ENCODE data around the gene GPBP1.

DNA sequence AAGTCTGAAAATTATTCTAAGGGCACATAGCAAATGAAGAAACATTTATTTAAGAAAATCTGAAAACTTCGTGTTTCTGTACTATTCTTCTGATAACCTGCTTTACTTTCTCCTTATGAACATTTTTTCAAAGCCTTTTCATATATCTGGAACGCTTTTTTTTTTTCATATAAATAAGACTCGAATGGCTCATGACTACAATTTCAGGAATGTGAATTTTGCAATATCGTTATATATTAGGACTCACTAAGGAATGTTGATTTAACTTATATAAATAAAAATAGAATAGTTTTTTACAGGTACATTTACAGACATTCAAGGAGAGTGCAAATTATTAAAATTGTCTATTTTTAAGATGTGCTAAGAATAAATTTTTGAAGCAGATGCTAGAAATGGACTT lies 42.9 kb downstream of the GPBP1 start:
- TF ChIP-seq, protein P1, sequence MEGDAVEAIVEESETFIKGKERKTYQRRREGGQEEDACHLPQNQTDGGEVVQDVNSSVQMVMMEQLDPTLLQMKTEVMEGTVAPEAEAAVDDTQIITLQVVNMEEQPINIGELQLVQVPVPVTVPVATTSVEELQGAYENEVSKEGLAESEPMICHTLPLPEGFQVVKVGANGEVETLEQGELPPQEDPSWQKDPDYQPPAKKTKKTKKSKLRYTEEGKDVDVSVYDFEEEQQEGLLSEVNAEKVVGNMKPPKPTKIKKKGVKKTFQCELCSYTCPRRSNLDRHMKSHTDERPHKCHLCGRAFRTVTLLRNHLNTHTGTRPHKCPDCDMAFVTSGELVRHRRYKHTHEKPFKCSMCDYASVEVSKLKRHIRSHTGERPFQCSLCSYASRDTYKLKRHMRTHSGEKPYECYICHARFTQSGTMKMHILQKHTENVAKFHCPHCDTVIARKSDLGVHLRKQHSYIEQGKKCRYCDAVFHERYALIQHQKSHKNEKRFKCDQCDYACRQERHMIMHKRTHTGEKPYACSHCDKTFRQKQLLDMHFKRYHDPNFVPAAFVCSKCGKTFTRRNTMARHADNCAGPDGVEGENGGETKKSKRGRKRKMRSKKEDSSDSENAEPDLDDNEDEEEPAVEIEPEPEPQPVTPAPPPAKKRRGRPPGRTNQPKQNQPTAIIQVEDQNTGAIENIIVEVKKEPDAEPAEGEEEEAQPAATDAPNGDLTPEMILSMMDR (IDR thresholded peaks at IDR 0.05; ENCODE audit: poor library complexity), result no peak
- TF ChIP-seq EZH2phosphoT487 (IDR thresholded peaks at IDR 0.05; ENCODE audit: low read depth, severe bottlenecking, unreplicated experiment), result no peak

Data from hepatocyte (in vitro differentiated cells).